SU-DHL-6 (cell line): Measurements from ENCODE around the gene PHC1.
"Not testable (repeated sequence)": the region's sequence is repeated elsewhere in the genome, so short reads cannot be mapped to it uniquely, and the experiment has no call there.

Experiments used
- H2AFZ ChIP-seq: fragments of 200-600 bp; sonication (generic); 2 replicates; pipeline ENCODE4 v1.6.1; 2014; ENCODE audit warnings: low read depth, mild to moderate bottlenecking, moderate library complexity, mixed read lengths, antibody characterized with exemption, low read length; ENCODE audit not compliant: severe bottlenecking
- H3F3A ChIP-seq: fragments of 200-600 bp; shearing (Covaris generic); 2 replicates; pipeline ENCODE4 v1.6.0; 2016; ENCODE audit warnings: antibody characterized with exemption, mild to moderate bottlenecking; ENCODE audit not compliant: insufficient read depth
- H3K27ac ChIP-seq: fragments of 200-600 bp; sonication (generic); 2 replicates; pipeline ENCODE4 v1.5.1; 2016; ENCODE audit warnings: low read depth, mild to moderate bottlenecking, low read length, moderate library complexity, mixed read lengths
- H3K27me3 ChIP-seq: fragments of 200-600 bp; sonication (generic), shearing (Covaris generic); 2 replicates; pipeline ENCODE4 v1.6.0; 2014; ENCODE audit warnings: mild to moderate bottlenecking, low read length
- H3K36me3 ChIP-seq: fragments of 200-600 bp; sonication (generic); 2 replicates; pipeline ENCODE4 v1.6.1; 2014; ENCODE audit warnings: mild to moderate bottlenecking, low read length, mixed read lengths
- H3K4me2 ChIP-seq: fragments of 300-600, 200-600 bp; shearing (Covaris generic), sonication (generic); 2 replicates; pipeline ENCODE4 v1.6.0; 2014; ENCODE audit warnings: low read length, low read depth, mild to moderate bottlenecking; ENCODE audit not compliant: poor library complexity, severe bottlenecking
- H3K4me3 ChIP-seq: fragments of 200-600 bp; sonication (generic); 2 replicates; pipeline ENCODE4 v1.5.1; 2014; ENCODE audit warnings: antibody characterized with exemption, low read length, mild to moderate bottlenecking, mixed read lengths; ENCODE audit not compliant: insufficient read depth, poor library complexity, severe bottlenecking
- H3K79me2 ChIP-seq: fragments of 200-600 bp; sonication (generic); 2 replicates; pipeline ENCODE4 v1.6.1; 2014; ENCODE audit warnings: mild to moderate bottlenecking, low read length, moderate library complexity; ENCODE audit not compliant: insufficient read depth
- H3K9ac ChIP-seq: fragments of 200-600 bp; sonication (generic); 2 replicates; pipeline ENCODE4 v1.7.0; 2014; ENCODE audit warnings: mild to moderate bottlenecking, low read length
- H3K9me2 ChIP-seq: fragments of 200-600 bp; sonication (generic); replicated peaks from 2 replicates; pipeline ENCODE4 v1.6.1; 2014; ENCODE audit warnings: low read length; ENCODE audit not compliant: insufficient read depth
- H3K9me3 ChIP-seq: fragments of 200-600 bp; sonication (generic); 2 replicates; pipeline ENCODE4 v1.6.1; 2014; ENCODE audit warnings: low read length, mixed read lengths; ENCODE audit not compliant: insufficient read depth
- H4K20me1 ChIP-seq: fragments of 200-600 bp; sonication (generic); 2 replicates; pipeline ENCODE4 v1.6.1; 2014; ENCODE audit warnings: low read depth, mild to moderate bottlenecking, antibody characterized with exemption, low read length, moderate library complexity, mixed read lengths
- EZH2phosphoT487 ChIP-seq: fragments of 200-600 bp; sonication (generic), shearing (Covaris generic); conservative IDR thresholded peaks from 2 replicates; pipeline ENCODE4 v1.6.1; 2018; ENCODE audit warnings: mild to moderate bottlenecking, antibody characterized with exemption, low read length, moderate library complexity, mixed read lengths
- TF ChIP-seq, protein P1 (sequence below): fragments of 200-600 bp; sonication (generic); IDR thresholded peaks from one replicate; pipeline ENCODE4 v1.5.1; 2017; ENCODE audit warnings: antibody characterized with exemption, mild to moderate bottlenecking, low read length, moderate library complexity; ENCODE audit not compliant: insufficient read depth, poor library complexity, severe bottlenecking

The PHC1 gene

DNA sequence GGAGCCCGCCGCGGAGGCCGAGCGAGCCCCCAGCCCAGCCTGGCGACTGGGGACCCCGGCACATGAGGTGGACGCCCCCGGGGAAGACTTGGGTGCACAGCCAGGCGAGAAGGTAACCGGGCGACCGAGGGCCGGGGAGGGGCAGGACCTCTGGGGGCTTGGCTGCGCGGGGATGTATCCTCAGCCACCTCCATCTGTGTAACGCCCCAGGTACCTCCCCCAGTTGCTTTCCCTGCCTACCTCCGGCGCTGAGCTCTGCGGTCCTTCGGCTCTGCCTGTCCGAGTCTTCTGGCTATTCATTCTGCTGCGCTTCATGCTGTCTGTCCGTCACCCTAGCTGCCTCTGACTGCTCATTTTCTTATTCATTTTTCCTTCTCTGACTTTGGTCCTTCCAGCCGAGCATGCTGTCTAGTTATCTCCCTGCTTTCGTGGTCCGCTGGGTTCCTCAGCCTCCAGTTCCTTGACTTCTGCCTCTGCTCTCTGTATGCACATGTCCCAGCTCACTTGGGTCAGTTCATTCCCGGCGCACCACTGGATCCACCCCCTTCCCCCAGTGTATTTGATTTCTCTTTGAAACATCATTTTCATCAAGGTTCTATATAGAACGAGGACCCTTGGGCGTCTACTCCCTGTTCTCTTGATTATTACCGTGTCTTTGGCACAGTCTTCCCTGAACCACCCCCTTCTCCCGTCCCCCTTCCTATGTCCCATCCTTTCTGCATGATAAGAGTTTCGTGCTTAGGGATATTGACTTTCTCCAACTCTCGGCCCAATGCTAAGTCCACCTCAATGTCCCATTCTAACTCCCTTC lies 612 bp downstream of the PHC1 start:
- H3K4me3 ChIP-seq, result peak overlapping the region; percentile 66
- H3K9me3 ChIP-seq, result no peaks in the 10 kb centered on the region
- H3K4me2 ChIP-seq, result peak overlapping the region; percentile 82
- H3K27ac ChIP-seq, result no peak overlapping the region
- no peak for TF ChIP-seq EZH2phosphoT487
- TF ChIP-seq, protein P1, sequence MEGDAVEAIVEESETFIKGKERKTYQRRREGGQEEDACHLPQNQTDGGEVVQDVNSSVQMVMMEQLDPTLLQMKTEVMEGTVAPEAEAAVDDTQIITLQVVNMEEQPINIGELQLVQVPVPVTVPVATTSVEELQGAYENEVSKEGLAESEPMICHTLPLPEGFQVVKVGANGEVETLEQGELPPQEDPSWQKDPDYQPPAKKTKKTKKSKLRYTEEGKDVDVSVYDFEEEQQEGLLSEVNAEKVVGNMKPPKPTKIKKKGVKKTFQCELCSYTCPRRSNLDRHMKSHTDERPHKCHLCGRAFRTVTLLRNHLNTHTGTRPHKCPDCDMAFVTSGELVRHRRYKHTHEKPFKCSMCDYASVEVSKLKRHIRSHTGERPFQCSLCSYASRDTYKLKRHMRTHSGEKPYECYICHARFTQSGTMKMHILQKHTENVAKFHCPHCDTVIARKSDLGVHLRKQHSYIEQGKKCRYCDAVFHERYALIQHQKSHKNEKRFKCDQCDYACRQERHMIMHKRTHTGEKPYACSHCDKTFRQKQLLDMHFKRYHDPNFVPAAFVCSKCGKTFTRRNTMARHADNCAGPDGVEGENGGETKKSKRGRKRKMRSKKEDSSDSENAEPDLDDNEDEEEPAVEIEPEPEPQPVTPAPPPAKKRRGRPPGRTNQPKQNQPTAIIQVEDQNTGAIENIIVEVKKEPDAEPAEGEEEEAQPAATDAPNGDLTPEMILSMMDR, result no peak
- H3K9me2 ChIP-seq, result no peaks in the 10 kb centered on the region
- H3K27me3 ChIP-seq, result no peaks in the 10 kb centered on the region
- peaks cover 7% of the 10 kb centered on the region; the same call in 1 of the 2 replicates for H3F3A ChIP-seq
- no peaks in the 10 kb centered on the region for H4K20me1 ChIP-seq
- H3K79me2 ChIP-seq, result no peaks in the 10 kb centered on the region
- peak overlapping the region; percentile 57 for H3K9ac ChIP-seq
- no peaks in the 10 kb centered on the region for H3K36me3 ChIP-seq
- H2AFZ ChIP-seq, result peak overlapping the region; percentile 64

DNA sequence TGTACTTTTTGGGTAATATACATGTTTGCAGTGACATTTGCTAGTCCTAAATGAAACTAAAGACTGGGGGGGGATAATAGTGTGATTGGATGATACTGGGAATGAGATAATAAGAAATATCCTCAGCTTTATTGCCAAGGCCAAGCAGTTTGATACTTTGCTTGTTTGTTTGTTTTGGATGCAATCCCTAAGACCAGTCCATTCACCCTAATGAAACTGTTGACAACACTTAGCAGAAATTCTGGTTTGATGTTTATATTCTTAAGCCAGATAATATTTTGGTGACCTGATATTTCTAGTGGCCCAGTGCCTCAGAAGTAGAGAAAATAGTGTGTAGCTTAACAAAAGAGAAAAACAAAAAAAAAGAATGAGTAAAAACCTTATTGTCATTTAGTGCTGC lies 1.8 kb downstream of the PHC1 start:
- Histone ChIP-seq H3K9me2 (no peaks in the 10 kb centered on the region), H3F3A (peaks cover 7% of the 10 kb centered on the region; the same call in 1 of the 2 replicates), H3K79me2 (no peaks in the 10 kb centered on the region), H3K9me3 (no peaks in the 10 kb centered on the region), H3K4me2 (no peak overlapping the region), H3K9ac (no peak overlapping the region), H3K27ac (no peak overlapping the region), H3K27me3 (no peaks in the 10 kb centered on the region), H4K20me1 (no peaks in the 10 kb centered on the region), H3K4me3 (no peak overlapping the region), H3K36me3 (no peaks in the 10 kb centered on the region), H2AFZ (no peak overlapping the region)
- TF ChIP-seq, protein P1, result no peak
- no peak for TF ChIP-seq EZH2phosphoT487

DNA sequence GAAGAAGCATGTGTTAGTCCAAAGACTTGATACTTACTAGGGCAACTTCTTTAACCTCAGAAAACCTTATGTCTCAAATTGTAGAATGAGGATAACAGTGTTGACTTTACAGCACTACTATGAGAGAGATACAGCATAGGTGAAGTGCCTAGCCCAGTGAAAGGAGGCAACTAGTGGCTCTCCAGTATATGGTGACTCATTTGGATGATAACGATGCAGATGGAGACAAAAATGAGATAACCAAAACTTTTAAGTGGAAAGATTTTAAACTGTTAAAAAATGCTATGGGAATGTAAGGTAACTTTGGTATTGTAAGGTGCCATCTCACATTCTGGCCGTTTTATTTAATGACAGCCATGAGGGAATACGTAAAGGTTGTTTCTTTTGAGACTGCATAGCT lies 2.7 kb downstream of the PHC1 start:
- no peaks in the 10 kb centered on the region for H3K9me3 ChIP-seq
- no peak overlapping the region for H3K4me3 ChIP-seq
- no peak for TF ChIP-seq EZH2phosphoT487
- no peak overlapping the region for H3K27ac ChIP-seq
- H2AFZ ChIP-seq, result no peak overlapping the region
- no peaks in the 10 kb centered on the region for H4K20me1 ChIP-seq
- H3K79me2 ChIP-seq, result no peaks in the 10 kb centered on the region
- no peaks in the 10 kb centered on the region for H3K27me3 ChIP-seq
- H3F3A ChIP-seq, result peaks cover 7% of the 10 kb centered on the region; the same call in 1 of the 2 replicates
- H3K4me2 ChIP-seq, result no peak overlapping the region
- no peaks in the 10 kb centered on the region for H3K9me2 ChIP-seq
- no peak overlapping the region for H3K9ac ChIP-seq
- H3K36me3 ChIP-seq, result no peaks in the 10 kb centered on the region

DNA sequence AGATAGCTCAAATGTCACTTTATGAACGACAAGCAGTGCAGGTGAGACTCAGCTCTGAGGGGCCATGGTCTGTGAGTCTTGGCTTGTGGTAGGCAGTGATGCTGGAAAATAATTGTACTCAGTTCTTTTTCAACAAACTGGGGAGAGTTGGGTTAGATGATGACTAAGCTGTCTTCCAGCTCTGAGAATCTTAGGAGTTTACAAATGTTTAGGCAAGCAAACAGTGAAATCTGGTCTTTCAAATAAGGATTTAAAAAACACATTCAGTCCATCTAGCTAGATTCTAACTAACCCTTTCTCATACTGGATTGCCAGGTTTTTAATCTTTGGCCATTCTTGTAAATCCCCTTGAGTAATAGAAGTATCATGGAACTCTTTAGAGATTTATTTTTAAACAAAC lies 3.4 kb downstream of the PHC1 start:
- Histone ChIP-seq H3K4me2 (no peak overlapping the region), H3K9ac (no peak overlapping the region), H3K9me3 (no peaks in the 10 kb centered on the region), H4K20me1 (no peaks in the 10 kb centered on the region), H2AFZ (no peak overlapping the region), H3K27me3 (no peaks in the 10 kb centered on the region), H3K79me2 (no peaks in the 10 kb centered on the region), H3K9me2 (no peaks in the 10 kb centered on the region), H3F3A (peaks cover 7% of the 10 kb centered on the region; the same call in 1 of the 2 replicates), H3K4me3 (no peak overlapping the region), H3K36me3 (no peaks in the 10 kb centered on the region), H3K27ac (no peak overlapping the region)
- TF ChIP-seq, protein P1, result no peak
- TF ChIP-seq EZH2phosphoT487, result no peak

DNA sequence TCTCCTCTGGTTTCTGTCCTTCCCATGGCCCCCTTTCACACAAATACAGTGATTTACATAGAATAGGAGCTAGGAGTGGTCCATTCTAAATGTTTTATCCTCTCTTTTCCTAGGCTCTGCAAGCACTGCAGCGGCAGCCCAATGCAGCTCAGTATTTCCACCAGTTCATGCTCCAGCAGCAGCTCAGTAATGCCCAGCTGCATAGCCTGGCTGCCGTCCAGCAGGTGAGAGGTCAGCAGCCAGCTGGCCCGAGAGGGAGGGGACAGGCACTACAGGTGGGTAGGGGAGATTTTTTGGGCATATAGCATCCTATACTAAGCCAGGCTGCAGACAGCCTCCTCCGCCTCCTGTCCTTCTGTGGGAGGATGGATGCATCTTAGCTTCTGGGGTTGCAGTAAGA lies 5.3 kb downstream of the PHC1 start:
- H3K36me3 ChIP-seq, H3K79me2 ChIP-seq: not testable (repeated sequence)

More for the DNA sequence above, 5.3 kb downstream of the PHC1 start:
- not testable (repeated sequence) for H3K4me3 ChIP-seq, H3K4me2 ChIP-seq, H3K9ac ChIP-seq, H3F3A ChIP-seq, H3K9me2 ChIP-seq, H4K20me1 ChIP-seq, H3K9me3 ChIP-seq, H3K27ac ChIP-seq, H2AFZ ChIP-seq, H3K27me3 ChIP-seq
